ENCODE results near the gene PPY. TPM values are rescaled to one million over a fixed set of nuclear protein-coding genes. Genes with fewer than 3 reads are reported as not detected.
"Not testable (repeated sequence)": the region's sequence is repeated elsewhere in the genome, so short reads cannot be mapped to it uniquely, and the experiment has no call there.

Gene PPY
- total RNA-seq, 1 donor from 2014 or later, result not detected

DNA sequence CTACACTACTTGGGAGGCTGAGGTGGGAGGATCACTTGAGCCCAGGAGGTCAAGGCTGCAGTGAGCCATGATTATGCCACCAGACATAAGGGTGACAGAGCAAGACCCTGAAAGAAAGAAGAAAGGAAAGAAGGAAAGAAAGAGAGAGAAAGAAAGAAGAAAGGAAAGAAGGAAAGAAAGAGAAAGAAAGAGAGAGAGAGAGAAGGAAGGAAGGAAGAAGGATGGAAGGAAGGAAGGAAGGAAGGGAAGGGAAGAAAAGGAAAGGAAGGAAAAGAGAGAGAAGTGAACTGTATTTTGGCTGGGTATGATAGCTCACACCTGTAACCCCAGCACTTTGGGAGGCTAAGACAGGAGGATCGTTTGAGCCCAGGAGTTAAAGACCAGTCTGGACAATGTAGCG lies 35.8 kb upstream of the PPY start:
- H3K4me3 Mint-ChIP-seq (ENCODE audit: low read depth), result no peak overlapping the region
- peaks cover 6% of the 10 kb centered on the region for H3K4me1 Mint-ChIP-seq (ENCODE audit: low read depth)
- H3K27ac Mint-ChIP-seq, result no peak overlapping the region
- no peaks in the 10 kb centered on the region for H3K9me3 Mint-ChIP-seq (ENCODE audit: low read depth)
- no peak for DNase-seq (ENCODE audit: low spot score, unreplicated experiment)
- H3K27me3 Mint-ChIP-seq, result peaks cover 69% of the 10 kb centered on the region
- TF ChIP-seq, protein P1, sequence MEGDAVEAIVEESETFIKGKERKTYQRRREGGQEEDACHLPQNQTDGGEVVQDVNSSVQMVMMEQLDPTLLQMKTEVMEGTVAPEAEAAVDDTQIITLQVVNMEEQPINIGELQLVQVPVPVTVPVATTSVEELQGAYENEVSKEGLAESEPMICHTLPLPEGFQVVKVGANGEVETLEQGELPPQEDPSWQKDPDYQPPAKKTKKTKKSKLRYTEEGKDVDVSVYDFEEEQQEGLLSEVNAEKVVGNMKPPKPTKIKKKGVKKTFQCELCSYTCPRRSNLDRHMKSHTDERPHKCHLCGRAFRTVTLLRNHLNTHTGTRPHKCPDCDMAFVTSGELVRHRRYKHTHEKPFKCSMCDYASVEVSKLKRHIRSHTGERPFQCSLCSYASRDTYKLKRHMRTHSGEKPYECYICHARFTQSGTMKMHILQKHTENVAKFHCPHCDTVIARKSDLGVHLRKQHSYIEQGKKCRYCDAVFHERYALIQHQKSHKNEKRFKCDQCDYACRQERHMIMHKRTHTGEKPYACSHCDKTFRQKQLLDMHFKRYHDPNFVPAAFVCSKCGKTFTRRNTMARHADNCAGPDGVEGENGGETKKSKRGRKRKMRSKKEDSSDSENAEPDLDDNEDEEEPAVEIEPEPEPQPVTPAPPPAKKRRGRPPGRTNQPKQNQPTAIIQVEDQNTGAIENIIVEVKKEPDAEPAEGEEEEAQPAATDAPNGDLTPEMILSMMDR (IDR thresholded peaks at IDR 0.05; ENCODE audit: unreplicated experiment), result no peak
- no peaks in the 10 kb centered on the region for H3K36me3 Mint-ChIP-seq (ENCODE audit: insufficient read depth)

DNA sequence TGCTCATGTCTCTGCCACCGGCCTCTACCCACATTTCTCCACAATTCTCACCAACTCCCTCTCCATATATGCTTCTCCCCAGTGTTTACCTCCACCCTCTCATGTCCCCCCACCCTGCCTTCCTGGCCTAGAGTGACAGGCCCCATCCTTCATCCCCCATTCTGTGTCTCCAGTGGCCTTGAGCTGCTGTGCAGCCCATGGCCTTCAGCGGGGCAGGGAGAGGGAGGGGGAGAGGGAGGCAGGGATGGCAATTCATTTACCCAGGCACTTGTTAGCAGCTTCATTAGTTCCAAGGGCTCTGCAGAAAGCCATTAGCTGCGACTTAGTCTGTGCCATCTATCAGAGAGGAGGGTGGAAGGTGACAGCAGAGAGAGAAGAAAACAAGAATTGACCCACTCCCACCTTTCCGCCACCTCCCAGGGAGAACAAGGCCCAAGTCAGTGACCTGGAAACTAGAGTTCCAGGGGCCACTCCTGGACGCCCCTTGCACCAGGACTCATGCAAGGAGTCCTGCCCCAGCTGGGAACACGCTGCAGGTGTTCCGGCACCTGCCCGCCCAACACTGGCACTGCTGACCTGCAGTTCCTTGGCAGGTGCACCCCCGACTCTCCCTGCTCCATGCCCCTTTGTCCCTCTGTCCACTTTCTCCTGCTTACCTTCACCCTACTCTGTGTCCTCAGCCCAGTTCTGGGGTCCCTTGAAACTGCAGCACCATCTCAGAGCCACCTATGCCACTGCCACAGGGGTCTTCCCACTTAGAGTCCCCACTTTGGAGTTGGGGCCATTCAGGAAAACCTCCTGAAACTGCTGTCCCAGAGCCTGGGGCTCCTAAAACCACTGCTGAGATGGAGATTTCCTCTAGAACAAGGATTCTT lies 34.9 kb upstream of the PPY start:
- H3K27me3 Mint-ChIP-seq, result peaks cover 60% of the 10 kb centered on the region
- no peaks in the 10 kb centered on the region for H3K9me3 Mint-ChIP-seq (ENCODE audit: low read depth)
- no peak for DNase-seq (ENCODE audit: low spot score, unreplicated experiment)

DNA sequence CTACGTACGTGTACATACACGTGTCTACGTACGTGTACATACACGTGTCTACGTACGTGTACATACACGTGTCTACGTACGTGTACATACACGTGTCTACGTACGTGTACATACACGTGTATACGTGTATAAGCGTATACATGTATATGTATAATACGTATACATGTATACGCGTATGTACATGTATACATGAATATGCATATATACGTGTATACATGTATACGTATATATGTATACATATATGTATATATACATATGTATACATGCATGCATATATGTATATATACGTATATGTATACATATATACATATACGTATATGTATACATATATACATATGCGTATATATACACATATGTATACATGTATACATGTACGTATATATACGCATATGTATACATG lies 33.6 kb upstream of the PPY start:
- TF ChIP-seq, protein P1 (IDR thresholded peaks at IDR 0.05; ENCODE audit: unreplicated experiment), result no peak
- peaks cover 6% of the 10 kb centered on the region for H3K4me1 Mint-ChIP-seq (ENCODE audit: low read depth)
- no peak for DNase-seq (ENCODE audit: low spot score, unreplicated experiment)
- peaks cover 50% of the 10 kb centered on the region for H3K27me3 Mint-ChIP-seq
- H3K4me3 Mint-ChIP-seq (ENCODE audit: low read depth), result no peak overlapping the region
- no peaks in the 10 kb centered on the region for H3K36me3 Mint-ChIP-seq (ENCODE audit: insufficient read depth)
- H3K27ac Mint-ChIP-seq, result no peak overlapping the region
- H3K9me3 Mint-ChIP-seq (ENCODE audit: low read depth), result no peaks in the 10 kb centered on the region

More for the DNA sequence above, 34.9 kb upstream of the PPY start:
- Mint-ChIP-seq H3K36me3 (ENCODE audit: insufficient read depth) (no peaks in the 10 kb centered on the region), H3K4me1 (ENCODE audit: low read depth) (peaks cover 6% of the 10 kb centered on the region), H3K4me3 (ENCODE audit: low read depth) (no peak overlapping the region), H3K27ac (peak overlapping the region; percentile 80)
- TF ChIP-seq, protein P1 (IDR thresholded peaks at IDR 0.05; ENCODE audit: unreplicated experiment), result no peak

DNA sequence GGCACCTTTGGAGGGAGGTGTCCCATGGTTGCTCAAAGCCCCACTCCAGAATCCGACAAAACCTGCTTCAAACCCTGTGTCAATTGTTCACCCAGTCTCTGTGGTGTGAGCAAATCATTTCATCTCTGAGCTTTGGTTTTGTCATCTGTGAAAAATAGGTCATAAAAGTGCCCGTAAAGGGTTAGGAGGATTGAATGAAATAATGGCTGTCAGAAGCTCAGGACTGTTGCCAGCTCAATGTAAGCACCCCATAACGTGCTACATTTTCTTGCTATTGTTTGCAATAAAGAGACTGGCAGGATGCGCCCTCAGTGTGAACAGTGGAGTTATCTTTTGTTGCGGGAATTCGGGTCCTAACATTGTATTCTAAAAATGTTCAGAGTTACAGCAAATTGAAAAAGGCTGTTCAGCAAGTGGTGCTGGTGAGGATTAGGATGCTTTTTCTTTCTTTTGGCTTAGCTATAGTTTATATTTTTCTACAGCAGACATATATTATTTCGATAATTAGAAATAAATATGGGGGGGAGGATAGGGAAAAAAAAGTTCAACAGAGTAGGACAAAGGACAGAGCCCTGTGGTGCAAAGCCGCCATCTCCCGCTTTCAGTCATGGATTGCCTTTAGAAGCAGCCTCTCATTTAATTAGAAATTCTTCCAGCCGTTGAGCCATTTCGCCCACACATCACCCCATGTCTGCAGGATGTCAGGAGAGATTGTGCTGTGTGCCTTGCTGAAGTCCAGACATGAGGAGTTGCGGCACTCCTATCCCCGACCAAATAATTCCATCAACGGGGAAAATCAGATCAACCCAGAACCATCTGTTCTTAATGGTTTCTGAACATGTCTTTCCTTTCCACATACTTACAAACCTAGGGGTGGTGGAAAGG lies 32.3 kb upstream of the PPY start:
- H3K4me3 Mint-ChIP-seq (ENCODE audit: low read depth), result no peak overlapping the region
- no peaks in the 10 kb centered on the region for H3K36me3 Mint-ChIP-seq (ENCODE audit: insufficient read depth)
- no peak for DNase-seq (ENCODE audit: low spot score, unreplicated experiment)
- H3K27me3 Mint-ChIP-seq, result peaks cover 43% of the 10 kb centered on the region
- no peaks in the 10 kb centered on the region for H3K9me3 Mint-ChIP-seq (ENCODE audit: low read depth)
- peaks cover 6% of the 10 kb centered on the region for H3K4me1 Mint-ChIP-seq (ENCODE audit: low read depth)
- TF ChIP-seq, protein P1 (IDR thresholded peaks at IDR 0.05; ENCODE audit: unreplicated experiment), result no peak
- H3K27ac Mint-ChIP-seq, result peak overlapping the region; percentile 50

DNA sequence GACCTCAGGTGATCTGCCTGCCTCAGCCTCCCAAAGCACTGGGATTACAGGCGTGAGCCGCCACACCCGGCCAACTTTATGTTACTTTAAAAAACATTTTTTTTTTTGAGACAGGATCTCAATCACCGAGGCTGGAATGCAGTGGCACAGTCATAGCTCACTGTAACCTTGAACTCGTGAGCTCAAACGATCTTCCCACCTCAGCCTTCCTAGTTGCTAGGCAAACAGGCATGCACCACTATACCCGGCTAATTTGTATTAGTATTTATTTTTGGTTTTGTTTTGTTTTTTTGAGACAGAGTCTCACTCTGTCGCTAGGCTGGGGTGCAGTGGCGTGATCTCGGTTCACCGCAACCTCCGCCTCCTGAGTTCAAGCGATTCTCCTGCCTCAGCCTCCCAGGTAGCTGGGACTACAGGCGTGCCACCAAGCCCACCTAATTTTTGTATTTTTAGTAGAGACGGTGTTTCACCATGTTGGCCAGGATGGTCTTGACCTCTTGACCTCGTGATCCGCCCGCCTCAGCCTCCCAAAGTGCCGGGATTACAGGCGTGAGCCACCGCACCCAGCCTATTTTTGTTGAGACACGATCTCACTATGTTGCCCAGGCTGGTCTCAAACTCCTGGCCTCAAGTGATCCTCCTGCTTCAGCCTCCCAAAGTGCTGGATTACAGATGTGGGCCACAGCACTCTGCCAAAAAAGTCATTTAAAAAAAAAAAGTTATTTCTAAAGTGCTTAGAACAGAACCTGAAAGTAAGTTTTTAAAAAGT lies 30.4 kb upstream of the PPY start:
- H3K36me3 Mint-ChIP-seq (ENCODE audit: insufficient read depth); H3K4me3 Mint-ChIP-seq (ENCODE audit: low read depth); H3K27ac Mint-ChIP-seq; H3K4me1 Mint-ChIP-seq (ENCODE audit: low read depth); DNase-seq (ENCODE audit: low spot score, unreplicated experiment); H3K9me3 Mint-ChIP-seq (ENCODE audit: low read depth): not testable (repeated sequence)
- H3K27me3 Mint-ChIP-seq, result peaks cover 34% of the 10 kb centered on the region

DNA sequence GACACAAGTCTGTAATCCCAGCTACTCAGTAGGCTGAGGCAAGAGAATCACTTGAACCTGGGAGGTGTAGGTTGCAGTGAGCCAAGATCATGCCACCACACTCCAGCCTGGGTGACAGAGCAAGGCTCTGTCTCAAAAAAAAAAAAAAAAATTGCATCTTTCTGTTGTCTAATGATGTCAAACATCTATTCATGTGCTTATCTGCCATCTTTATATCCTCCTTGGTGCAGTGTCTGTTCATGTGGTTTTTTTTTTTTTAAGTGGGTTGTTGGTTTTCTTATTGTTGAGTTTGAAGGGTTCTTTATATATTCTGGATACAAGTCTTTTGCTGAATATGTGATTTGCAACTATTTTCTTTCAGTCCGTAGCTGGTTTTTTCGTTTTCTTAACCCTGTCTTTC lies 29.2 kb upstream of the PPY start:
- not testable (repeated sequence) for H3K4me1 Mint-ChIP-seq (ENCODE audit: low read depth); H3K9me3 Mint-ChIP-seq (ENCODE audit: low read depth); H3K4me3 Mint-ChIP-seq (ENCODE audit: low read depth); H3K27ac Mint-ChIP-seq; H3K36me3 Mint-ChIP-seq (ENCODE audit: insufficient read depth); DNase-seq (ENCODE audit: low spot score, unreplicated experiment)
- H3K27me3 Mint-ChIP-seq, result peaks cover 36% of the 10 kb centered on the region

Measured in progenitor cell of endocrine pancreas (in vitro differentiated cells).